H9 (cell line): ENCODE data around the gene HIRIP3. TPM values are rescaled to one million over a fixed set of nuclear protein-coding genes. Genes with fewer than 3 reads are reported as not detected.

Source experiments
- DNase-seq: peaks from one replicate; pipeline ENCODE4 v3.0.0-alpha.2; 2017
- H2AFZ ChIP-seq: one replicate; pipeline ENCODE4 v1.6.1; 2013; ENCODE audit warnings: mild to moderate bottlenecking, low read length, control low read depth, moderate library complexity
- H2AK5ac ChIP-seq: 2 replicates; pipeline ENCODE4 v1.6.1; 2013; ENCODE audit warnings: low read length, control low read depth, mixed read lengths; ENCODE audit not compliant: insufficient read length
- H2BK120ac ChIP-seq: one replicate; pipeline ENCODE4 v1.6.1; 2013; ENCODE audit warnings: low read depth, mild to moderate bottlenecking, low read length, control low read depth, inconsistent platforms; ENCODE audit not compliant: poor library complexity, severe bottlenecking
- H2BK12ac ChIP-seq: 2 replicates; pipeline ENCODE4 v1.6.1; 2013; ENCODE audit warnings: low read length, control low read depth, mixed read lengths, low read depth; ENCODE audit not compliant: insufficient read length
- H2BK15ac ChIP-seq: 2 replicates; pipeline ENCODE4 v1.6.1; 2013; ENCODE audit warnings: low read depth, low read length, control low read depth
- H2BK20ac ChIP-seq: one replicate; pipeline ENCODE4 v1.6.1; 2013; ENCODE audit warnings: low read depth, mild to moderate bottlenecking, low read length, control low read depth, inconsistent platforms; ENCODE audit not compliant: poor library complexity, severe bottlenecking
- H2BK5ac ChIP-seq: 2 replicates; pipeline ENCODE4 v1.6.1; 2013; ENCODE audit warnings: low read length, control low read depth, mixed read lengths; ENCODE audit not compliant: insufficient read length
- H3K14ac ChIP-seq: 2 replicates; pipeline ENCODE4 v1.6.1; 2013; ENCODE audit warnings: low read length, control low read depth; ENCODE audit not compliant: insufficient read depth
- H3K18ac ChIP-seq: 2 replicates; pipeline ENCODE4 v1.6.1; 2013; ENCODE audit warnings: low read depth, mild to moderate bottlenecking, mixed read lengths, low read length, control low read depth; ENCODE audit not compliant: insufficient read length
- H3K23ac ChIP-seq: 2 replicates; pipeline ENCODE4 v1.6.1; 2013; ENCODE audit warnings: low read length, control low read depth, mixed read lengths, low read depth; ENCODE audit not compliant: insufficient read length
- H3K23me2 ChIP-seq: 2 replicates; pipeline ENCODE4 v1.6.1; 2013; ENCODE audit warnings: low read depth, mild to moderate bottlenecking, mixed read lengths, low read length, control low read depth; ENCODE audit not compliant: insufficient read length, poor library complexity, severe bottlenecking
- H3K27ac ChIP-seq: 2 replicates; pipeline ENCODE4 v1.5.1; 2013; ENCODE audit warnings: low read length, control low read depth, mixed read lengths, low read depth; ENCODE audit not compliant: insufficient read length
- H3K27me3 ChIP-seq: 2 replicates; pipeline ENCODE4 v1.6.1; 2013; ENCODE audit warnings: low read length, control low read depth, inconsistent platforms; ENCODE audit not compliant: insufficient read depth
- H3K4ac ChIP-seq: 2 replicates; pipeline ENCODE4 v1.6.1; 2013; ENCODE audit warnings: low read depth, mild to moderate bottlenecking, control low read depth, inconsistent platforms, low read length, moderate library complexity
- H3K4me1 ChIP-seq: 2 replicates; pipeline ENCODE4 v1.6.1; 2013; ENCODE audit warnings: low read length, control low read depth, inconsistent platforms; ENCODE audit not compliant: insufficient read depth
- H3K4me2 ChIP-seq: 2 replicates; pipeline ENCODE4 v1.6.1; 2013; ENCODE audit warnings: low read length, control low read depth, mixed read lengths; ENCODE audit not compliant: insufficient read length, insufficient read depth
- H3K56ac ChIP-seq: 2 replicates; pipeline ENCODE4 v1.6.1; 2013; ENCODE audit warnings: low read depth, mild to moderate bottlenecking, mixed read lengths, low read length, control low read depth; ENCODE audit not compliant: insufficient read length
- H3K79me1 ChIP-seq: 2 replicates; pipeline ENCODE4 v1.6.1; 2013; ENCODE audit warnings: low read depth, mild to moderate bottlenecking, moderate library complexity, low read length, control low read depth, inconsistent platforms; ENCODE audit not compliant: insufficient read depth, poor library complexity, severe bottlenecking
- H3K79me2 ChIP-seq: 2 replicates; pipeline ENCODE4 v1.6.1; 2013; ENCODE audit warnings: low read length, control low read depth, inconsistent platforms; ENCODE audit not compliant: insufficient read depth
- H3K9ac ChIP-seq: 2 replicates; pipeline ENCODE4 v1.6.1; 2013; ENCODE audit warnings: low read length, control low read depth, mixed read lengths; ENCODE audit not compliant: insufficient read length; ENCODE audit errors: extremely low read depth
- H3K9me3 ChIP-seq: one replicate; pipeline ENCODE4 v1.6.1; 2013; ENCODE audit warnings: low read depth, low read length, inconsistent platforms; ENCODE audit not compliant: control insufficient read depth
- H3T11ph ChIP-seq: one replicate; pipeline ENCODE4 v1.6.1; 2013; ENCODE audit warnings: mild to moderate bottlenecking, low read length, control low read depth, inconsistent platforms
- H4K20me1 ChIP-seq: one replicate; pipeline ENCODE4 v1.6.1; 2013; ENCODE audit not compliant: control insufficient read depth, insufficient read length, insufficient read depth
- H4K5ac ChIP-seq: 2 replicates; pipeline ENCODE4 v1.6.1; 2013; ENCODE audit warnings: low read depth, mild to moderate bottlenecking, mixed read lengths, low read length, control low read depth; ENCODE audit not compliant: insufficient read length
- H4K8ac ChIP-seq: replicated peaks from 2 replicates; pipeline ENCODE4 v1.6.1; 2013; ENCODE audit warnings: low read length, control low read depth, mixed read lengths, low read depth; ENCODE audit not compliant: insufficient read length
- H4K91ac ChIP-seq: 2 replicates; pipeline ENCODE4 v1.6.1; 2013; ENCODE audit warnings: low read depth, mild to moderate bottlenecking, moderate library complexity, mixed read lengths, low read length, control low read depth; ENCODE audit not compliant: insufficient read length
- H3K27ac Mint-ChIP-seq, 3 experiments: 2 replicates in 2 of 3; 3 replicates in 1 of 3; pipeline ENCODE4 v1.8.0; 2020 to 2021; ENCODE audit warnings: mixed read lengths in 3 of 3, mild to moderate bottlenecking in 1 of 3, moderate library complexity in 1 of 3
- H3K27me3 Mint-ChIP-seq: 2 replicates; pipeline ENCODE4 v1.8.0; 2021; ENCODE audit warnings: low read depth, mild to moderate bottlenecking, moderate library complexity, mixed read lengths
- H3K36me3 Mint-ChIP-seq, 3 experiments: 2 replicates in 2 of 3; 3 replicates in 1 of 3; pipeline ENCODE4 v1.8.0; 2020 to 2021; ENCODE audit warnings: low read depth in 3 of 3, mixed read lengths in 3 of 3; ENCODE audit not compliant: insufficient read depth in 1 of 3
- H3K4me1 Mint-ChIP-seq, 2 experiments: 2 replicates each; pipeline ENCODE4 v1.8.0; 2020; ENCODE audit warnings: mixed read lengths in 2 of 2
- H3K4me3 Mint-ChIP-seq, 2 experiments: 2 replicates in 1 of 2; 3 replicates in 1 of 2; pipeline ENCODE4 v1.8.0; 2020 to 2021; ENCODE audit warnings: mild to moderate bottlenecking in 2 of 2, mixed read lengths in 2 of 2, moderate library complexity in 1 of 2
- H3K9me3 Mint-ChIP-seq, 2 experiments: 2 replicates in 1 of 2; 3 replicates in 1 of 2; pipeline ENCODE4 v1.8.0; 2020; ENCODE audit warnings: mild to moderate bottlenecking in 2 of 2, mixed read lengths in 2 of 2, moderate library complexity in 1 of 2
- WGBS: extraction: QIAGEN DNeasy Blood & Tissue Kit; methylation state at CpG from one replicate; pipeline ENCODE4 v1.1.7; 2013; ENCODE audit warnings: missing lambda C conversion rate, low lambda C conversion rate, mixed read lengths; ENCODE audit not compliant: insufficient read length; ENCODE audit errors: extremely low coverage; 5-methylcytosine and 5-hydroxymethylcytosine counted together
- total RNA-seq: library from RNA; stranded (reverse); gene quantifications from 2 replicates; pipeline ENCODE4 v1.2.1, GENCODE V29; 2021
- TF ChIP-seq, protein P1 (sequence below): fragments of 200-600 bp; sonication (generic); conservative IDR thresholded peaks from 3 replicates; pipeline ENCODE4 v1.8.0; 2021; ENCODE audit warnings: antibody characterized with exemption, mild to moderate bottlenecking

Gene HIRIP3
- total RNA-seq, 1 experiment from 2014 or later: 21.6 TPM

- peaks cover 4% of the 10 kb centered on the region for H3K27me3 Mint-ChIP-seq
- H3K4me3 Mint-ChIP-seq: peak overlapping the region; percentile 78 to 87
- Histone ChIP-seq H3K27me3 (no peaks in the 10 kb centered on the region), H4K5ac (no peak overlapping the region), H2BK120ac (no peak overlapping the region), H4K20me1 (no peaks in the 10 kb centered on the region), H2BK15ac (no peak overlapping the region), H3K9me3 (no peaks in the 10 kb centered on the region), H3K23me2 (peaks cover 9% of the 10 kb centered on the region), H3K9ac (no peak overlapping the region), H4K91ac (no peak overlapping the region), H3K18ac (no peak overlapping the region), H3K4me1 (no peaks in the 10 kb centered on the region; the same call in 1 of the 2 replicates), H3K4me2 (peak overlapping the region; percentile 47), H3K79me1 (no peaks in the 10 kb centered on the region), H3K79me2 (no peaks in the 10 kb centered on the region), H3K4ac (no peak overlapping the region), H3K27ac (no peak overlapping the region), H3K14ac (no peak overlapping the region; the same call in 1 of the 2 replicates), H3K23ac (no peak overlapping the region), H2AK5ac (no peak overlapping the region), H4K8ac (no peak overlapping the region), H2AFZ (no peak overlapping the region), H2BK12ac (peak overlapping the region; percentile 73), H3K56ac (no peak overlapping the region), H3T11ph (no peak overlapping the region), H2BK20ac (no peak overlapping the region), H2BK5ac (no peak overlapping the region)
- H3K27ac Mint-ChIP-seq: no peak overlapping the region
- DNase-seq: no peak
- H3K36me3 Mint-ChIP-seq: peaks cover 5 to 21% (median 20%) of the 10 kb centered on the region in 3 experiments
- H3K4me1 Mint-ChIP-seq: peaks cover 13 to 16% of the 10 kb centered on the region in 2 experiments
- H3K9me3 Mint-ChIP-seq: no peaks in the 10 kb centered on the region
- no CpG with 5 or more reads among the region's 14 CpGs for WGBS
- TF ChIP-seq, protein P1, sequence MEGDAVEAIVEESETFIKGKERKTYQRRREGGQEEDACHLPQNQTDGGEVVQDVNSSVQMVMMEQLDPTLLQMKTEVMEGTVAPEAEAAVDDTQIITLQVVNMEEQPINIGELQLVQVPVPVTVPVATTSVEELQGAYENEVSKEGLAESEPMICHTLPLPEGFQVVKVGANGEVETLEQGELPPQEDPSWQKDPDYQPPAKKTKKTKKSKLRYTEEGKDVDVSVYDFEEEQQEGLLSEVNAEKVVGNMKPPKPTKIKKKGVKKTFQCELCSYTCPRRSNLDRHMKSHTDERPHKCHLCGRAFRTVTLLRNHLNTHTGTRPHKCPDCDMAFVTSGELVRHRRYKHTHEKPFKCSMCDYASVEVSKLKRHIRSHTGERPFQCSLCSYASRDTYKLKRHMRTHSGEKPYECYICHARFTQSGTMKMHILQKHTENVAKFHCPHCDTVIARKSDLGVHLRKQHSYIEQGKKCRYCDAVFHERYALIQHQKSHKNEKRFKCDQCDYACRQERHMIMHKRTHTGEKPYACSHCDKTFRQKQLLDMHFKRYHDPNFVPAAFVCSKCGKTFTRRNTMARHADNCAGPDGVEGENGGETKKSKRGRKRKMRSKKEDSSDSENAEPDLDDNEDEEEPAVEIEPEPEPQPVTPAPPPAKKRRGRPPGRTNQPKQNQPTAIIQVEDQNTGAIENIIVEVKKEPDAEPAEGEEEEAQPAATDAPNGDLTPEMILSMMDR: no peak
Measured at GRCh38 chr16:29963021-29963743, 32.2 kb downstream of the HIRIP3 start.
